IPS-15b (cell line): ENCODE data around the gene POLR1C.

Experiments
- H3K27me3 ChIP-seq: one replicate; pipeline ENCODE4 v1.6.1; 2013; ENCODE audit warnings: low read length; ENCODE audit not compliant: control insufficient read depth, insufficient read depth
- H3K36me3 ChIP-seq: one replicate; pipeline ENCODE4 v1.6.1; 2013; ENCODE audit warnings: low read length; ENCODE audit not compliant: control insufficient read depth, insufficient read depth
- H3K4me1 ChIP-seq: one replicate; pipeline ENCODE4 v1.6.1; 2013; ENCODE audit warnings: mild to moderate bottlenecking, low read length; ENCODE audit not compliant: control insufficient read depth, insufficient read depth
- H3K4me3 ChIP-seq: one replicate; pipeline ENCODE4 v1.5.1; 2013; ENCODE audit warnings: low read depth, low read length
- H3K9ac ChIP-seq: one replicate; pipeline ENCODE4 v1.6.1; 2013; ENCODE audit warnings: low read depth, mild to moderate bottlenecking, low read length
- H3K9me3 ChIP-seq: one replicate; pipeline ENCODE4 v1.6.1; 2013; ENCODE audit warnings: mild to moderate bottlenecking, low read length; ENCODE audit not compliant: control insufficient read depth, insufficient read depth

POLR1C gene

GRCh38 chr6:43477235-43478007, 39.5 kb upstream of the POLR1C start, which contains the start of gene TJAP1:
Gene TJAP1, plus strand, starts transcription at chr6:43477570. Its CDS starts 21,432 bp downstream, at chr6:43499002.
- Histone ChIP-seq H3K27me3 (no peaks in the 10 kb centered on the region), H3K36me3 (peaks cover 3% of the 10 kb centered on the region), H3K9me3 (no peaks in the 10 kb centered on the region), H3K4me3 (peak within 1 kb of the TSS; percentile 72), H3K4me1 (peaks cover 20% of the 10 kb centered on the region), H3K9ac (peak within 1 kb of the TSS; percentile 73)

GRCh38 chr6:43478008-43478372, 38.9 kb upstream of the POLR1C start:
- H3K4me1 ChIP-seq: peaks cover 22% of the 10 kb centered on the region
- peak overlapping the region; percentile 73 for H3K9ac ChIP-seq
- peak overlapping the region; percentile 72 for H3K4me3 ChIP-seq
- H3K36me3 ChIP-seq: peaks cover 3% of the 10 kb centered on the region
- H3K27me3 ChIP-seq: no peaks in the 10 kb centered on the region
- no peaks in the 10 kb centered on the region for H3K9me3 ChIP-seq

- Histone ChIP-seq H3K27me3 (no peaks in the 10 kb centered on the region), H3K9me3 (no peaks in the 10 kb centered on the region), H3K36me3 (peaks cover 3% of the 10 kb centered on the region), H3K9ac (no peak overlapping the region), H3K4me1 (peaks cover 22% of the 10 kb centered on the region), H3K4me3 (no peak overlapping the region)
These were observed 35.8 kb upstream of the POLR1C start for GRCh38 chr6:43481075-43481474.

GRCh38 chr6:43481591-43482236, 35.2 kb upstream of the POLR1C start:
- Histone ChIP-seq H3K36me3 (peaks cover 3% of the 10 kb centered on the region), H3K4me3 (peak overlapping the region; percentile 2), H3K9me3 (no peaks in the 10 kb centered on the region), H3K4me1 (peaks cover 21% of the 10 kb centered on the region), H3K9ac (no peak overlapping the region), H3K27me3 (no peaks in the 10 kb centered on the region)

GRCh38 chr6:43488667-43489276, 28.1 kb upstream of the POLR1C start:
- Histone ChIP-seq H3K4me1 (no peaks in the 10 kb centered on the region), H3K4me3 (no peak overlapping the region), H3K9ac (no peak overlapping the region), H3K36me3 (no peaks in the 10 kb centered on the region), H3K27me3 (no peaks in the 10 kb centered on the region), H3K9me3 (no peaks in the 10 kb centered on the region)

- Histone ChIP-seq H3K4me1 (no peaks in the 10 kb centered on the region), H3K9me3 (no peaks in the 10 kb centered on the region), H3K4me3 (no peak overlapping the region), H3K36me3 (no peaks in the 10 kb centered on the region), H3K27me3 (no peaks in the 10 kb centered on the region), H3K9ac (no peak overlapping the region)
These were observed 27.4 kb upstream of the POLR1C start for GRCh38 chr6:43489277-43490072.

- Histone ChIP-seq H3K9me3 (no peaks in the 10 kb centered on the region), H3K36me3 (no peaks in the 10 kb centered on the region), H3K4me3 (no peak overlapping the region), H3K4me1 (no peaks in the 10 kb centered on the region), H3K9ac (no peak overlapping the region), H3K27me3 (no peaks in the 10 kb centered on the region)
These were observed 26.4 kb upstream of the POLR1C start for GRCh38 chr6:43490523-43490939.

- Histone ChIP-seq H3K9me3 (no peaks in the 10 kb centered on the region), H3K27me3 (no peaks in the 10 kb centered on the region), H3K4me3 (no peak overlapping the region), H3K36me3 (no peaks in the 10 kb centered on the region), H3K9ac (no peak overlapping the region), H3K4me1 (peaks cover 3% of the 10 kb centered on the region)
These were observed 24.9 kb upstream of the POLR1C start for GRCh38 chr6:43491750-43492661.

- H3K4me1 ChIP-seq: peaks cover 3% of the 10 kb centered on the region
- H3K4me3 ChIP-seq: no peak overlapping the region
- H3K9ac ChIP-seq: no peak overlapping the region
- H3K9me3 ChIP-seq: no peaks in the 10 kb centered on the region
- H3K36me3 ChIP-seq: peaks cover 5% of the 10 kb centered on the region
- no peaks in the 10 kb centered on the region for H3K27me3 ChIP-seq
These were observed 24.2 kb upstream of the POLR1C start for GRCh38 chr6:43492673-43493072.

GRCh38 chr6:43493230-43493629, 23.7 kb upstream of the POLR1C start:
- H3K9me3 ChIP-seq: no peaks in the 10 kb centered on the region
- no peak overlapping the region for H3K4me3 ChIP-seq
- no peaks in the 10 kb centered on the region for H3K27me3 ChIP-seq
- H3K9ac ChIP-seq: no peak overlapping the region
- H3K36me3 ChIP-seq: peaks cover 9% of the 10 kb centered on the region
- peaks cover 3% of the 10 kb centered on the region for H3K4me1 ChIP-seq

GRCh38 chr6:43493833-43494232, 23.1 kb upstream of the POLR1C start:
- no peak overlapping the region for H3K9ac ChIP-seq
- peaks cover 3% of the 10 kb centered on the region for H3K4me1 ChIP-seq
- H3K9me3 ChIP-seq: no peaks in the 10 kb centered on the region
- H3K36me3 ChIP-seq: peaks cover 13% of the 10 kb centered on the region
- no peaks in the 10 kb centered on the region for H3K27me3 ChIP-seq
- H3K4me3 ChIP-seq: no peak overlapping the region
